Gastroesophageal sphincter (tissue), 3 donors: ENCODE data around the gene PCDHGC3.

ENCODE experiments used
- POLR2A ChIP-seq, 2 donors: fragments of 450-650 bp; IDR thresholded peaks; one replicate each; pipeline ENCODE4 v1.6.1; 2017; ENCODE audit warnings: antibody characterized with exemption in 2 of 2, mild to moderate bottlenecking in 2 of 2, moderate library complexity in 1 of 2
- TF ChIP-seq, protein P1 (sequence below), 4 experiments: fragments of 200-600 bp in 2 of 4; fragments of 450-650 bp in 2 of 4; sonication (generic) in 1 of 4; IDR thresholded peaks; one replicate each; pipeline ENCODE4 v1.5.1; 2017 to 2019; ENCODE audit warnings: antibody characterized with exemption in 4 of 4, mild to moderate bottlenecking in 2 of 4, moderate library complexity in 2 of 4

DNA sequence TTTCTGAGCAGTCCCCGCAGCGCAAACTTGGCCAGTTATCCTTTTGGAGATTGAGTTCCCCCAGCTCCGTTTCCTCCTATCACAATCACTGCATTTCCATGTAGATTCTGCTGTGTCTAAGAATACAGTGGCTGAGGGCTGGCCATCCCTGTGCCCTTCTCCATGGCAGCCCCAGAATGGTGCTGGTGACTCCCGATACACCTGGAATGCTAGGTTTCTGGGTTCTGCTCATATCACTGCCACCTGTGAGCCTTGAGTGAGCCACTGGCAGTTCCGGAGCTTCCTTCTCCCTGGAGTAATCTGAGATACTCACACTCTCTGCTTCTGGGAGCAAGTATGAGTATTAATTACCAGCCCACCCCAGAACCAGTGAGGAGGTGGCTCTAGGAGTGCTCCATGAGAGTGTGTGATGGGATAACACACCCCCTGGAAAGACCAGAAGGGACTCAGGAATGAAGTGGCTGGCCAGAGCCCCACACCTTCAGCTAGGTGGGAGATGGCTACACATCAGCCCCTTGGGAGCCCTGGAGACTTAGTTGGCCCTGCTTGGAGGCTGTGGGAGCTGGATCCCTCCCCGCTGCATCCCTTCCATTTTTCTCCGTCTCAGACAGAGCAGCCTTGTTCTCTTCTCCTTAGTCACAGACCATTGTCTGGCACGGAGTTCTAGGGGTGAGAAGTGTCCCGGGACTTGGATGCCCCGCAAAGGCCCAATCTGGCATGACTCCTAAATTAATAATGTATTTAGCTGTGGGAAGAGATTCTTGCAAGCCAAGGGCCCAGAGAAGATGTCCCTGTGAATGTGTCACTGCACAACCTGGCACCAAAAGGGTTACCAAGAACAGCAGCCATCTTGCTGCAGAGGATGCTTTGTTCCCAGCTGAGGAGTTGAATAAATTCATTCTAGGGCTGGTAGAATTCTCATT, 18.0 kb downstream of the PCDHGC3 start:
- TF ChIP-seq, protein P1, sequence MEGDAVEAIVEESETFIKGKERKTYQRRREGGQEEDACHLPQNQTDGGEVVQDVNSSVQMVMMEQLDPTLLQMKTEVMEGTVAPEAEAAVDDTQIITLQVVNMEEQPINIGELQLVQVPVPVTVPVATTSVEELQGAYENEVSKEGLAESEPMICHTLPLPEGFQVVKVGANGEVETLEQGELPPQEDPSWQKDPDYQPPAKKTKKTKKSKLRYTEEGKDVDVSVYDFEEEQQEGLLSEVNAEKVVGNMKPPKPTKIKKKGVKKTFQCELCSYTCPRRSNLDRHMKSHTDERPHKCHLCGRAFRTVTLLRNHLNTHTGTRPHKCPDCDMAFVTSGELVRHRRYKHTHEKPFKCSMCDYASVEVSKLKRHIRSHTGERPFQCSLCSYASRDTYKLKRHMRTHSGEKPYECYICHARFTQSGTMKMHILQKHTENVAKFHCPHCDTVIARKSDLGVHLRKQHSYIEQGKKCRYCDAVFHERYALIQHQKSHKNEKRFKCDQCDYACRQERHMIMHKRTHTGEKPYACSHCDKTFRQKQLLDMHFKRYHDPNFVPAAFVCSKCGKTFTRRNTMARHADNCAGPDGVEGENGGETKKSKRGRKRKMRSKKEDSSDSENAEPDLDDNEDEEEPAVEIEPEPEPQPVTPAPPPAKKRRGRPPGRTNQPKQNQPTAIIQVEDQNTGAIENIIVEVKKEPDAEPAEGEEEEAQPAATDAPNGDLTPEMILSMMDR (IDR thresholded peaks at IDR 0.05): no peak
- TF ChIP-seq POLR2A (IDR thresholded peaks at IDR 0.05): no peak
